Activated T-cell treated with anti-CD3 and anti-CD28 coated beads for 48 hours (primary cell): Measurements from ENCODE around the gene MYBBP1A.
"Not testable (repeated sequence)": the region's sequence is repeated elsewhere in the genome, so short reads cannot be mapped to it uniquely, and the experiment has no call there.

ENCODE experiments used
- DNase-seq: peaks from one replicate; pipeline ENCODE4 v3.0.0-alpha.2; 2020; ENCODE audit warnings: low read depth

MYBBP1A gene

GRCh38 chr17:4590042-4590441 is 34.9 kb upstream of the MYBBP1A start:
- not testable (repeated sequence) for DNase-seq

- DNase-seq = no peak
These were observed 33.9 kb upstream of the MYBBP1A start for GRCh38 chr17:4588898-4589625.

GRCh38 chr17:4588391-4588790 is 33.2 kb upstream of the MYBBP1A start:
- DNase-seq = no peak

- DNase-seq = no peak
These were observed 32.6 kb upstream of the MYBBP1A start for GRCh38 chr17:4587803-4588202.

GRCh38 chr17:4587195-4587594 is 32.0 kb upstream of the MYBBP1A start:
- DNase-seq = no peak

- DNase-seq = no peak
These were observed 30.9 kb upstream of the MYBBP1A start for GRCh38 chr17:4586043-4586442.

GRCh38 chr17:4585638-4585994 is 30.4 kb upstream of the MYBBP1A start:
- DNase-seq = no peak

- DNase-seq = no peak
These were observed 29.9 kb upstream of the MYBBP1A start for GRCh38 chr17:4584917-4585637.

- no peak for DNase-seq
These were observed 29.1 kb upstream of the MYBBP1A start, which contains the start of gene SMTNL2 for GRCh38 chr17:4584101-4584916. SMTNL2 (plus strand) TSS chr17:4584529; CDS start chr17:4584606, 77 bp downstream.

GRCh38 chr17:4583782-4584100 is 28.6 kb upstream of the MYBBP1A start:
- no peak for DNase-seq

GRCh38 chr17:4583206-4583605 is 28.0 kb upstream of the MYBBP1A start:
- no peak for DNase-seq

GRCh38 chr17:4582691-4583090 is 27.5 kb upstream of the MYBBP1A start:
- no peak for DNase-seq

GRCh38 chr17:4582101-4582501 is 26.9 kb upstream of the MYBBP1A start:
- no peak for DNase-seq

- no peak for DNase-seq
These were observed 25.1 kb upstream of the MYBBP1A start for GRCh38 chr17:4580291-4580690.

GRCh38 chr17:4579678-4580077 is 24.5 kb upstream of the MYBBP1A start:
- DNase-seq = no peak

GRCh38 chr17:4578349-4578748 is 23.2 kb upstream of the MYBBP1A start:
- not testable (repeated sequence) for DNase-seq

GRCh38 chr17:4577386-4577993 is 22.3 kb upstream of the MYBBP1A start:
- DNase-seq = no peak

GRCh38 chr17:4576729-4577322 is 21.6 kb upstream of the MYBBP1A start:
- no peak for DNase-seq

- no peak for DNase-seq
These were observed 21.0 kb upstream of the MYBBP1A start for GRCh38 chr17:4576161-4576558.

GRCh38 chr17:4574448-4575045 is 19.4 kb upstream of the MYBBP1A start:
- no peak for DNase-seq

GRCh38 chr17:4573669-4574068 is 18.5 kb upstream of the MYBBP1A start:
- peak; percentile 69 for DNase-seq

- DNase-seq = no peak
These were observed 17.9 kb upstream of the MYBBP1A start for GRCh38 chr17:4573115-4573514.
